ENCODE results near the gene PPP2R2C. TPM values are rescaled to one million over a fixed set of nuclear protein-coding genes. Genes with fewer than 3 reads are reported as not detected.

The PPP2R2C gene
- total RNA-seq, 5 donors from 2014 or later (not counting 1 experiment from before 2014, with no cell fraction given), result 0.20 TPM; not detected in 4

- Histone ChIP-seq H3K27me3 (replicated peaks in 1 of 2; ENCODE audit: control insufficient read depth in 2 of 2, extremely low read depth in 1 of 2, insufficient read depth in 2 of 2, low read length in 1 of 2) (no peaks in the 10 kb centered on the region), H3K4me1 (ENCODE audit: control insufficient read depth in 1 of 2, extremely low read depth in 1 of 2, insufficient read depth in 2 of 2, low read length in 2 of 2) (no peaks in the 10 kb centered on the region), H3K9me3 (no peaks in the 10 kb centered on the region), H3K4me3 (ENCODE audit: control insufficient read depth in 1 of 2, extremely low read depth in 1 of 2, low read length in 1 of 2) (no peak overlapping the region), H3K27ac (ENCODE audit: low read length) (no peak overlapping the region), H3K36me3 (ENCODE audit: control insufficient read depth in 2 of 2, extremely low read depth in 1 of 2, insufficient read depth in 1 of 2, low read length in 1 of 2) (peaks cover 2 to 3% of the 10 kb centered on the region in 2 donors)
- Mint-ChIP-seq H3K27me3 (no peaks in the 10 kb centered on the region), H3K4me1 (no peaks in the 10 kb centered on the region), H3K9me3 (no peaks in the 10 kb centered on the region), H3K4me3 (no peak overlapping the region), H3K27ac (no peak overlapping the region), H3K36me3 (peaks cover 17% of the 10 kb centered on the region)
- DNase-seq, result no peak
- no peak for ATAC-seq (replicated peaks in 1 of 4)
- ChIA-PET POLR2A (no interaction called here), CTCF (no interaction called here)
- WGBS (ENCODE audit: insufficient coverage), result 90% methylated on average over 8 of the region's 8 CpGs
Observed at GRCh38 chr4:6293661-6294060, 178.8 kb downstream of the PPP2R2C start.

GRCh38 chr4:6293097-6293445 is 179.3 kb downstream of the PPP2R2C start:
- H3K4me3 Mint-ChIP-seq, result no peak overlapping the region
- Histone ChIP-seq H3K9me3 (no peaks in the 10 kb centered on the region), H3K4me1 (ENCODE audit: control insufficient read depth in 1 of 2, extremely low read depth in 1 of 2, insufficient read depth in 2 of 2, low read length in 2 of 2) (no peaks in the 10 kb centered on the region), H3K36me3 (ENCODE audit: control insufficient read depth in 2 of 2, extremely low read depth in 1 of 2, insufficient read depth in 1 of 2, low read length in 1 of 2) (peaks cover 2 to 3% of the 10 kb centered on the region in 2 donors), H3K4me3 (ENCODE audit: control insufficient read depth in 1 of 2, extremely low read depth in 1 of 2, low read length in 1 of 2) (no peak overlapping the region), H3K27ac (ENCODE audit: low read length) (no peak overlapping the region), H3K27me3 (replicated peaks in 1 of 2; ENCODE audit: control insufficient read depth in 2 of 2, extremely low read depth in 1 of 2, insufficient read depth in 2 of 2, low read length in 1 of 2) (no peaks in the 10 kb centered on the region)
- CTCF ChIA-PET, result no interaction called here
- no peak for DNase-seq
- H3K27me3 Mint-ChIP-seq, result no peaks in the 10 kb centered on the region
- ATAC-seq (replicated peaks in 1 of 4), result no peak
- peaks cover 23% of the 10 kb centered on the region for H3K36me3 Mint-ChIP-seq
- POLR2A ChIA-PET, result no interaction called here
- H3K27ac Mint-ChIP-seq, result no peak overlapping the region
- H3K9me3 Mint-ChIP-seq, result no peaks in the 10 kb centered on the region
- H3K4me1 Mint-ChIP-seq, result no peaks in the 10 kb centered on the region
- WGBS (ENCODE audit: insufficient coverage), result 83% methylated on average over 7 of the region's 8 CpGs

- H3K27me3 ChIP-seq (replicated peaks in 1 of 2; ENCODE audit: control insufficient read depth in 2 of 2, extremely low read depth in 1 of 2, insufficient read depth in 2 of 2, low read length in 1 of 2), result no peaks in the 10 kb centered on the region
- no peak for ATAC-seq (replicated peaks in 1 of 4)
- Mint-ChIP-seq H3K27ac (no peak overlapping the region), H3K9me3 (no peaks in the 10 kb centered on the region), H3K27me3 (no peaks in the 10 kb centered on the region), H3K36me3 (peaks cover 24% of the 10 kb centered on the region), H3K4me3 (no peak overlapping the region), H3K4me1 (no peaks in the 10 kb centered on the region)
- no peaks in the 10 kb centered on the region for H3K4me1 ChIP-seq (ENCODE audit: control insufficient read depth in 1 of 2, extremely low read depth in 1 of 2, insufficient read depth in 2 of 2, low read length in 2 of 2)
- CTCF ChIA-PET, result interaction anchor here in 1 of 2 donors (0.6 kb wide), 1 partner anchor 26 kb away, joined by 3 read pairs; no protein-coding TSS in a partner anchor
- WGBS (ENCODE audit: insufficient coverage), result 66% methylated on average over 12 of the region's 13 CpGs
- DNase-seq, result no peak
- no peak overlapping the region for H3K27ac ChIP-seq (ENCODE audit: low read length)
- no peak overlapping the region for H3K4me3 ChIP-seq (ENCODE audit: control insufficient read depth in 1 of 2, extremely low read depth in 1 of 2, low read length in 1 of 2)
- H3K9me3 ChIP-seq, result no peaks in the 10 kb centered on the region
- POLR2A ChIA-PET, result no interaction called here
- H3K36me3 ChIP-seq (ENCODE audit: control insufficient read depth in 2 of 2, extremely low read depth in 1 of 2, insufficient read depth in 1 of 2, low read length in 1 of 2), result peaks cover 2 to 3% of the 10 kb centered on the region in 2 donors
Observed at GRCh38 chr4:6292376-6293096, 179.9 kb downstream of the PPP2R2C start.

- Mint-ChIP-seq H3K36me3 (peaks cover 27% of the 10 kb centered on the region), H3K4me1 (no peaks in the 10 kb centered on the region), H3K27me3 (no peaks in the 10 kb centered on the region), H3K9me3 (no peaks in the 10 kb centered on the region), H3K27ac (no peak overlapping the region), H3K4me3 (no peak overlapping the region)
- POLR2A ChIA-PET, result no interaction called here
- Histone ChIP-seq H3K4me1 (ENCODE audit: control insufficient read depth in 1 of 2, extremely low read depth in 1 of 2, insufficient read depth in 2 of 2, low read length in 2 of 2) (no peaks in the 10 kb centered on the region), H3K27ac (ENCODE audit: low read length) (no peak overlapping the region), H3K9me3 (no peaks in the 10 kb centered on the region), H3K4me3 (ENCODE audit: control insufficient read depth in 1 of 2, extremely low read depth in 1 of 2, low read length in 1 of 2) (no peak overlapping the region), H3K27me3 (replicated peaks in 1 of 2; ENCODE audit: control insufficient read depth in 2 of 2, extremely low read depth in 1 of 2, insufficient read depth in 2 of 2, low read length in 1 of 2) (no peaks in the 10 kb centered on the region), H3K36me3 (ENCODE audit: control insufficient read depth in 2 of 2, extremely low read depth in 1 of 2, insufficient read depth in 1 of 2, low read length in 1 of 2) (peaks cover 2 to 9% of the 10 kb centered on the region in 2 donors)
- CTCF ChIA-PET, result interaction anchor here in 1 of 2 donors (0.6 kb wide), 1 partner anchor 25 kb away, joined by 3 read pairs; no protein-coding TSS in a partner anchor
- 84% methylated on average over 21 of the region's 21 CpGs for WGBS (ENCODE audit: insufficient coverage)
- no peak for ATAC-seq (replicated peaks in 1 of 4)
- DNase-seq, result no peak
Observed at GRCh38 chr4:6291784-6292297, 180.6 kb downstream of the PPP2R2C start.

GRCh38 chr4:6290769-6291547 is 181.5 kb downstream of the PPP2R2C start:
- WGBS (ENCODE audit: insufficient coverage), result 87% methylated on average over 24 of the region's 25 CpGs
- H3K27me3 Mint-ChIP-seq, result no peaks in the 10 kb centered on the region
- no peaks in the 10 kb centered on the region for H3K27me3 ChIP-seq (replicated peaks in 1 of 2; ENCODE audit: control insufficient read depth in 2 of 2, extremely low read depth in 1 of 2, insufficient read depth in 2 of 2, low read length in 1 of 2)
- no peaks in the 10 kb centered on the region for H3K4me1 Mint-ChIP-seq
- no peak for ATAC-seq (replicated peaks in 1 of 4)
- no peak overlapping the region for H3K4me3 ChIP-seq (ENCODE audit: control insufficient read depth in 1 of 2, extremely low read depth in 1 of 2, low read length in 1 of 2)
- H3K36me3 Mint-ChIP-seq, result peaks cover 27% of the 10 kb centered on the region
- peaks cover 2 to 9% of the 10 kb centered on the region in 2 donors for H3K36me3 ChIP-seq (ENCODE audit: control insufficient read depth in 2 of 2, extremely low read depth in 1 of 2, insufficient read depth in 1 of 2, low read length in 1 of 2)
- H3K27ac Mint-ChIP-seq, result no peak overlapping the region
- H3K9me3 Mint-ChIP-seq, result no peaks in the 10 kb centered on the region
- CTCF ChIA-PET, result no interaction called here
- H3K9me3 ChIP-seq, result no peaks in the 10 kb centered on the region
- no peaks in the 10 kb centered on the region for H3K4me1 ChIP-seq (ENCODE audit: control insufficient read depth in 1 of 2, extremely low read depth in 1 of 2, insufficient read depth in 2 of 2, low read length in 2 of 2)
- H3K27ac ChIP-seq (ENCODE audit: low read length), result no peak overlapping the region
- no peak overlapping the region for H3K4me3 Mint-ChIP-seq
- no peak for DNase-seq
- POLR2A ChIA-PET, result no interaction called here

GRCh38 chr4:6290256-6290655 is 182.2 kb downstream of the PPP2R2C start:
- ATAC-seq (replicated peaks in 1 of 4) (no peak), DNase-seq (no peak)
- peaks cover 2 to 9% of the 10 kb centered on the region in 2 donors for H3K36me3 ChIP-seq (ENCODE audit: control insufficient read depth in 2 of 2, extremely low read depth in 1 of 2, insufficient read depth in 1 of 2, low read length in 1 of 2)
- Mint-ChIP-seq H3K27me3 (no peaks in the 10 kb centered on the region), H3K9me3 (no peaks in the 10 kb centered on the region), H3K4me3 (no peak overlapping the region), H3K36me3 (peaks cover 24% of the 10 kb centered on the region), H3K27ac (no peak overlapping the region), H3K4me1 (no peaks in the 10 kb centered on the region)
- no peak overlapping the region for H3K4me3 ChIP-seq (ENCODE audit: control insufficient read depth in 1 of 2, extremely low read depth in 1 of 2, low read length in 1 of 2)
- H3K9me3 ChIP-seq, result no peaks in the 10 kb centered on the region
- WGBS (ENCODE audit: insufficient coverage), result 90% methylated on average over 7 of the region's 7 CpGs
- H3K4me1 ChIP-seq (ENCODE audit: control insufficient read depth in 1 of 2, extremely low read depth in 1 of 2, insufficient read depth in 2 of 2, low read length in 2 of 2), result no peaks in the 10 kb centered on the region
- no peaks in the 10 kb centered on the region for H3K27me3 ChIP-seq (replicated peaks in 1 of 2; ENCODE audit: control insufficient read depth in 2 of 2, extremely low read depth in 1 of 2, insufficient read depth in 2 of 2, low read length in 1 of 2)
- ChIA-PET CTCF (no interaction called here), POLR2A (no interaction called here)
- H3K27ac ChIP-seq (ENCODE audit: low read length), result no peak overlapping the region
